HG03558 (cell line): Measurements from ENCODE around the gene GAS5.
"Not testable (repeated sequence)": the region's sequence is repeated elsewhere in the genome, so short reads cannot be mapped to it uniquely, and the experiment has no call there.

Experiments used
- ATAC-seq: cut with Tn5 transposase; IDR thresholded peaks from one replicate; pipeline ENCODE4 v1.9.1; 2021; ENCODE audit warnings: moderate number of reproducible peaks; ENCODE audit not compliant: unreplicated experiment; ENCODE audit errors: extremely low read depth

GAS5 gene

DNA sequence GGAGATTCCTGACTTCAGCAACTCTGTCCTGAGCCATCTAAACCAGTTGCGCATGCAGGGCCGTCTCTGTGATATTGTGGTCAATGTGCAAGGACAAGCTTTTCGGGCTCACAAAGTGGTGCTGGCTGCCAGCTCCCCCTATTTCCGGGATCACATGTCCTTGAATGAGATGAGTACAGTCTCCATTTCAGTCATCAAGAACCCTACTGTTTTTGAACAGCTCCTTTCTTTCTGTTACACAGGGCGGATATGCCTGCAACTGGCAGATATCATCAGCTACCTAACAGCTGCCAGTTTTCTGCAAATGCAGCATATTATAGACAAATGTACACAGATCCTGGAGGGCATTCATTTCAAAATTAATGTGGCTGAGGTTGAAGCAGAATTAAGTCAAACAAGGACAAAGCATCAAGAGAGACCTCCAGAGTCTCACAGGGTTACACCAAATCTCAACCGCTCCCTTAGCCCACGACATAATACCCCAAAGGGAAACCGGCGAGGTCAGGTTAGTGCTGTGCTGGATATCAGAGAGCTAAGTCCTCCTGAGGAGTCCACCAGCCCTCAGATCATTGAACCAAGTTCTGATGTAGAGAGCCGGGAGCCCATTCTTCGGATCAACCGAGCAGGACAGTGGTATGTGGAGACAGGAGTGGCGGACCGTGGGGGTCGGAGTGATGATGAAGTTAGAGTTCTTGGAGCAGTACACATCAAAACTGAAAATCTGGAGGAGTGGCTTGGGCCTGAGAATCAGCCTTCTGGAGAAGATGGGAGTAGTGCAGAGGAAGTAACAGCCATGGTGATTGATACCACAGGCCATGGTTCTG, 2.7 kb upstream of the GAS5 start:
- no peak for ATAC-seq

DNA sequence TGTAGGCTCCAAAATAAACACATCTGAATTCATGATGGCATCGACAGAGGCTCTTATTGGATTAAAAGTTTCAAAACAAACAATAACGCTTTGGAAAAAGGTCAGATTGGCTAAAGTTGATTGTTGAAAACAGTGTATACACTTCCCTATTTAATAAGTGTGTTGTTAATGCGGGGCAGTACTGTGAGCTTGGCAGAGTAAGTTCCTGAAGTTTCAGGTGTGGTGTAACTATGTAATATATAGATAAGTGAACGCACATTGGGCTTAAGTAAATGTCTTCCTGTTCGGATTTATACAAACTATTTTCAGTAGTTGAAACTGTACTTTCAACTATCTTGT, 1.2 kb upstream of the GAS5 start:
- ATAC-seq: no peak

DNA sequence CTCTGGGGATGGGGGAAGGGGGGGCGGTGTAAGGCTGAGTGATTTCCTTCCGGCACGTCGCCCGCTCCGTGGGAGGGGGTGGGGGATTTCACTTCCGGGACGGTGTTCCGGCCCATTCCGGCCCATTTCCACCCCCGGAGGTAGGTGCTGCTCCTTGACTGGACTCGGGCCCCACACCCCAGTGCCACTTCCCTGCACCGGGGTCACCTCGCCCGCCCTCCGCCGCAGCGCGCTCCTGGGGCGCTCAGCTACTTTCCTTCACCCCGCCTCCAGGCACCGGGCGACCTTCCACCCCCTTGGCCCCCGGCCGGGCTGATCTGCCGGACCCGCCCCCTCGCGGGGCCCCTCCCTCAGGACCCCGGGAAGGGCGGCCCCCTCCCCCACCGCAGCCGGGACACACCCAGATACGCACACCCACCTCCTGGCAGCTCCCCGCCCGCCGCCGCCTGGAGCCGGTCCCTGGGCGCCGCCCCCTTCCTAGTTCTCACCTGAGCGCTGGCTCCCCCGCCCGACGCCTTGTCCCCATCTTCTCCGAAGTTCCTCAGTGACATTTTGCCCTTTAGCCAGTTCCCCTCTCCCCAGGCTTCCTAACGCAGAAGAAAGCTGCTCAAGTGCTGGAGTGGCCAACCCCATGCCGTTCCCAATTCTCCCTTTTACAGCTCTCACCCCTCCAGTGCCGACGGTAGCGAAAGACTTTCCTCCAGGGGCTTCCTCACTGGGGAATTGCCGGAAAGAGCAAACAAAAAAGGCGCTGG, 654 bp upstream of the GAS5 start, which contains the start of gene ZBTB37:
TSS of gene ZBTB37 (plus strand) at position 115 of the 755 bp plus-strand sequence. CDS start 1,846 bp downstream, outside the sequence.
- peak; percentile 31 for ATAC-seq

DNA sequence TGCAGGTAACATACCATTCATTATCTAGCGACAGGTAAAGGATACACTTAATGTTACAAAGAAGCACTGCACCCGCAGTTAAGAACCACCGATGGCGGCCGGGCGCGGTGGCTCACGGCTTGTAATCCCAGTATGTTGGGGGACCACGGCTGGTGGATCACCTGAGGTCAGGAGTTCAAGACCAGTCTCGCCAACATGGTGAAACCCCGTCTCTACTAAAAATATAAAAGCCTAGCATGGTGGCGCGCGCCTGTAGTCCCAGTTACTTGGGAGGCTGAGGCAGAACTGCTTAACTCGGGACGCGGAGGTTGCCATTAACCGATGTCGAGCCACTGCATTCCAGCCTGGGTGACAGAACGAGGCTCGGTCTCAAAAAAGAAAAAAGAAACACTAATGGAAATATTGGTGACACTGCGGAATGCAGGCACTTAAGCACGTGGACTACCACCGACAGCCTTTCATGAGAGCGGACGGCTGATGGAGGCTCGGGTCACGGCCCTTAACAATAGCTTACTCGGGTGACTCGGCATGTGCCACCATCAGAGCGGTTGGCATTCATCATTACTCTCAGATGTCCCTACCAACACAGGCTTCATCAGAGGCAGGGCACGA, 542 bp downstream of the GAS5 start:
- ATAC-seq: no peak

DNA sequence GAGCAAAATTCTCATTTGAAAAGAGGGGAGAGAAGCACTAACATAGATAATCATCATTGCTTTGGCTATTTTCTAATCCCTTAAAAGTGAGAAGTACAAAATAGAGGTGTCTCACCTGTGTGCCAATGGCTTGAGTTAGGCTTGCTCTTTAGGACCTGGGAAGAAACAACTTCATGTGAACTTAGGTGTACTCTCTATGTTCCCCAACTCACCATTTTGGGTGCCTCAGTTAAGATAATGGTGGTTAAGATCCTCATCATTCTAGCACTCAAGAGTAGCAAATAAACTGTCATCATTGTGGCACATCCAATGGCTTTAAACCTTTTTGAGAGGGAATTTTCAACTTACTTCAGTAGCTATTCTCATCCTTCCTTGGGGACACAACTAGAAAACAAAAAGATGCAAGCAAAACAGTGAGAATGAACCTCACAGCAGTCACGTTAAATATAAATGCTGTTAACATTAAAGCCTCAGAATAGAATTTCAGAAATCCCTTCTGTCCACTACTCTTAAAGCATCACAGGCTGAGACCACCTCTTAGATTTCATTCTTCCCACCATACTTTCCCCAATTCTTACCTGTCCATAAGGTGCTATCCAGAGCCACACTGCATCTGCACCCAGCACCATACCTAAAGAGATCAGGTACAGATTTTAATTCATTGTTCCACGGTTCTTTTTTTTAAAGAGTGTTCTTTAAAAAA, 1.2 kb downstream of the GAS5 start:
- ATAC-seq: no peak

DNA sequence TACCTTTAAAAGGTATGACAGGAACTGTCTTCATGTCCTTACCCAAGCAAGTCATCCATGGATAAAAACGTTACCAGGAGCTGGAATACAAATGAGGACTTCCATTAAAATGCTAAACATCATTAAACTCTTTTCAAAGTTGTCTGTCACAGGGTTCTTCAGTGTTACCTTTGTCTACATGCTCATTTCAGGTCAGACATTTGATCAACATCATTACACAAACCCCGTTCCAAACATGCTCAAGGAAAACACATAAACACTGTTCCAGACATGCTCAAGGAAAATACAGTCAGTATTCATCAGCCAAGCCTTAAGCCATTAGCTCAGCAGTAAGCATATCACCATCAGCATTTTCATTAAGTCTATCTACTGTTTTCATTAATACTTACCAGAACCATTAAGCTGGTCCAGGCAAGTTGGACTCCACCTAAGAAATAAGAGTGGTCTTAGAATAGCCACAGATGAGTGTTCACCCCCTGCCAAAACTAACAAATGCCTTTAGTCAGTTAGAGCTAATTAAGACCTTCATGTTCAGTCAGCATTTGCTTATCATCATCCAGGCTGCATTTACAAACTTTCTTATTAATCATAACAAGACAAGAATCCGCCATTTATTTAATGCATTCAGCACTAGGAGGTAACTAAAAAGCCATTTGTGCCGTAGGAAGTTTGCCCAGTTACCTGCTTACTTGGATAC, 2.2 kb downstream of the GAS5 start:
- no peak for ATAC-seq

DNA sequence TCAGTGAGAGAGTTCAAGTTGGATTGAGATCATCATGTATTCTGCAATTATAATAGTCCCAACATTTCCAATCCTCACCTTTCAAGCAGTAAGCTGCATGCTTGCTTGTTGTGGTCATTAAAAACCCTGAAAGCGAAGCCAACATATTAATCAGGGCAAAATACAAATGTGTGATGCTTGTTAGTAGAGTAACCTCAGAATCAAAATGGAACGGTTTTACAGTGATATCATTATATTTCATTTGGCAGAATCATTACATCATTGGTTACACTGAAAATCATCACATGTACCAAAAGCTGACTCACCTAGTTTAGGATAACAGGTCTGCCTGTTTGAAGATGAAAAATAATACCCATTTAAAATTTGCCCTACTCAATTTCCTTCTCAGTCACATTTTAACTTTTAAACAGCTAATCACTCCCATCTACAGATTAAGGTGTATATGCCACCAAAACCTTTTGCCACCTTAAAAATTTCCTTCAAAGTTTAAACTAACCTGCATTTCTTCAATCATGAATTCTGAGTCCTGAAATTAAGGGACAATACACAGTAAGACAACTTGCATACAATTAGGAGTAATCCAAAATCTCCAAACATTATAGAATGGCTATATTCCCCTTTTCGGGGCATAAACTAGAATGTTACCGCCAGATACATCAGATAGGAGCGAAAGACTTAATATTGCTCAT, 3.5 kb downstream of the GAS5 start:
- no peak for ATAC-seq

DNA sequence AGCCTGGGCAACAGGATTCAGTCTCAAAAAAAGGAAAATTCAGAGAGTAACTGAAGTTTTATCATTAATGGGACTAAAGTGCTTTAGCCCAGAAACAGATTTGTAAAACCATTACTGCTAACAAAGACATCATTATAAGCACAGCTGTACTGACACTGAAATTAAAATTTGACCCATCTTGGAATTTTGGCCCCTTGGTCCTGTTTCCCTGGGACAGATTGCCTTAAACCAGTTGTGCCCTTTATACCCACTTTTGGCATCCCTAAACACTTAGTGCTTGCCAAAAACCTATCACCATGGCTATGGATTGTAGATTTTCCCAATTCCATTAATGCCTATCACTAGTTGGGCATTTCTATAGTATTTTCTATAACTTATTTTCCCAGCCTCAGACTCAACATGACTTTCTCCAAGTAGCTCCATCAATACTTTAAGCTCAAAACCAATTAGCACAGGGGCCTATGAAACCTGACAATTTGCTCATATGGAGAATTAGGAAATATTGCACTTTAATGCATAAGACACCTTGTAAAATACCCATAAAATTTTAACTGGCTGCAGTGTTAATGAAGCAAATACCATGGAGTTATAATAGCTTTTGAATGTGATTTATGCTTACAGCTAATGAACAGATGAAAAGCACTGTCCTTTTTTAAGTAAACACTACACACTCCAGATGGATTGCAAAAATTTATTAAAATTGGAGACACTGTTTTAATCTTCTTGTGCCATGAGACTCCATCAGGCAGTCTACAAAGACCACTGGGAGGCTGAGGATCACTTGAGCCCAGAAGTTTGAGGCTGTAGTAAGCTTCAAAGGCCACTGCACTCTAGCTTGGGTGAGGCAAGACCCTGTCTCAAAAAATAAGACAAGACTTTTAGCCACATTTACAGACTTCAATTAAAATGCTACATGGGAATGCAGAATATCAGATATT, 4.3 kb downstream of the GAS5 start:
- ATAC-seq: no peak

DNA sequence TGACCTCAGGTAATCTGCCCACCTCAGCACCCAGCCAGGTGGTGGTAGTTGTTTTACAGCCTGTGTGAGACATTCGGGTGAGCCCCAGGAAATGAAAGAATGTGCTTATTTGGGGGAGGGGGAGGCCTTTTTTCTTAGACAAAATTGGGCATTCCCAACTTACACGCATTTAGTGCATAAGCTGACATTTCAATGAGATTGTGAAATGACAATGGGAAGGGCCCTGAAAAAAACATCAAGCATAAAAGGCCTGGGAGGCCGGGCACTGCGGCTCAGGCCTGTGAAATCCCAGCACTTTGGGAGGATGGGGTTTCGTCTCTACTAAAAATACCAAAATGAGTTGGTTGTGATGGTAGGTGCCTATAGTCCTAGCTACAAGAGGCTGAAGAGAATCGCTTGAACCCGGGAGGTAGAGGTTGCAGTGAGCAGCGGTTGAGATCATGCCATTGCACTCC, 5.0 kb downstream of the GAS5 start:
- ATAC-seq: no peak

DNA sequence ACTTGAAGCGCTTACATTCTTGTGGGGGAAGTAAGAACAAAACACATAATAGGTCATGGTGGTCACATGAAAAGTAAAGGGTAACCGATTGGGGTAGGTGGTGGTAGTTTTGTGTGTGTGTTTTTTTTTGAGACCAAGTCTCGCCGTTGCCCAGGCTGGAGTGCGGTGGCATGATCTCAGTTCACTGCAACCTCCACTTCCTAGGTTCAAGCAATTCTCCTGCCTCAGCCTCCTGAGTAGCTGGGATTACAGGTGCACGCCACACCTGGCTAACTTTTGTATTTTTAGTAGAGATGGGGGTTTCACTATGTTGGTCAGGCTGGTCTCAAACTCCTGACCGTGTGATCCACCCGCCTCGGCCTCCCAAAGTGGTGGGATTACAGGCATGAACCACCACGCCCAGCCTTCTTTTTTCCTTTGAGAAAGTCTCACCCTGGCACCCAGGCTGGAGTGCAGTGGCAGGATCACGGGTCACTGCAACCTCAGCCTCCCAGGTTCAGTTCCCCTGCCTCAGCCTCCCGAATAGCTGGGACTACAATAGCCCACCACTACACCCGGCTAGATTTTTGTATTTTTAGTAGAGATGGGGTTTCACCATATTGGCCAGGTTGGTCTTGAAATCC, 5.5 kb downstream of the GAS5 start:
- not testable (repeated sequence) for ATAC-seq

DNA sequence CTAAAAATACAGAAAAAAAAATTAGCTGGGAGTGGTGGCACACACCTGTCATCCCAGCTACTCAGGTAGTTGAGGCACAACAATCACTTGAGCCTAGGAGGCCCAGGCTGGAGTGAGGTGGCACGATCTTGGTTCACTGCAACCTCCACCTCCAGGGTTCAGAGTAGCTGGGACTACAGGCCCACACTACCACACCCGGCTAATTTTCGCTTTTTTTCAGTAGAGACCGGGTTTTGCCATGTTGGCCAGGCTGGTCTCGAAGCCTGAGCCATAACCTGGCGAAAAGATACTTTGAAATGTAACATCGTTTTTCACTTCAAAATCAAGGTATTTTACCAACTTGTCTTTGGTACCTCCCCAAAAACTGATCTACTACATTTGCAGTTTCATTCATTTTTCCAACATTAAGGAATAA, 6.1 kb downstream of the GAS5 start:
- ATAC-seq: no peak

DNA sequence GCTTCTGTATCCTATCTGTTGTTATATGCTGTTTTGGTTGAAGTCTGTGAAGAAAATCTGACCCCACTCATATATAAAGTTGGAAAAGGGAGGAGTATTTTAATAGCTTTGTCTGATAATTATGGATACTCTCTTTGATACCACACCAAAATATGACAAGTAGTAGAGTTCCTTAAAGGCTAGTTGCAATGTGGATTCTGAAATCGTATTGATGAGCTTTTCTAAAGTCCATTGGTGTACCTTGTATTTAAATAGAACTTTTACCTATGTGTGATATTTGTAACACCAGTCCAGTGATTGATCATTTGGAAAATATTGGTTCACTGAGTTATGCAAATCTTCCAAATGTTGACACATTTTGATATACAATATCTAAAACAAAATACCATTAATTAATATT, 7.7 kb downstream of the GAS5 start:
- ATAC-seq: no peak

DNA sequence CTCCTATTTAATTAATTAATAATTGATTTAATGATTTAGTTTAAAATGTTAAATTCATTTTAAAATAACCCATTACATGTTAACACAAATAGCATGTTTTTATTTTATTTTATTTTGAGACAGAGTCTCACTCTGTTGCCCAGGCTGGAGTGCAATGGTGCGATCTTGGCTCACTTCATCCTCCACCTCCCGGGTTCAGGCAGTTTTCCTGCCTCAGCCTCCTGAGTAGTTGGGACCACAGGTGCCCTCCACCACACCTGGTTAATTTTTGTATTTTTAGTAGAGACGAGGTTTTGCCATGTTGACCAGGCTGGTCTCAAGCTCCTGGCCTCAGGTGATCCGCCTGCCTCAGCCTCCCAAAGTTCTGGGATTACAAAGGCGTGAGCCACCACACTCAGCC, 8.2 kb downstream of the GAS5 start:
- ATAC-seq: not testable (repeated sequence)

DNA sequence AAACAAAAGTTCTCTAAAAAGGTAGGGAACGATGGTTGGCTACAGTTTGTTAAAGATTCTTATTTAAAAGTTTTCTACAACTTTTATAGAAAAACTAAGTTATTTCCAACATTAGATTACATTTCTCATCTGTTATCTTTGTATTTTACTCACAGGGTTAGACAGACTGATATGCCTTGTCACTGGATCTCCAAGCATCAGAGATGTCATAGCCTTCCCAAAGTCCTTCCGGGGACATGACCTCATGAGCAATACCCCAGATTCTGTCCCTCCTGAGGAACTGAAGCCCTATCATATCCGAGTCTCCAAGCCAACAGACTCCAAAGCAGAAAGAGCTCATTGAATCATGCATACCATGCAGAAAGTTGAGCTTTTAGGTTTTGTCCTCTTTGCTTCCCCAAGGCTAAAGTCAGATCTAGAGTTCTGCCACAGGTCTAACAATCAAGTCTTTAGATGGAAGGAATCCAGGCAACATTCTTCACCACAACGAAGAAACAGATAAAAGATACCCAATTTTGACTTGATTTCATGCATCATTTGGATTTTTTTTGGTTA, 10.3 kb downstream of the GAS5 start:
- ATAC-seq: no peak

DNA sequence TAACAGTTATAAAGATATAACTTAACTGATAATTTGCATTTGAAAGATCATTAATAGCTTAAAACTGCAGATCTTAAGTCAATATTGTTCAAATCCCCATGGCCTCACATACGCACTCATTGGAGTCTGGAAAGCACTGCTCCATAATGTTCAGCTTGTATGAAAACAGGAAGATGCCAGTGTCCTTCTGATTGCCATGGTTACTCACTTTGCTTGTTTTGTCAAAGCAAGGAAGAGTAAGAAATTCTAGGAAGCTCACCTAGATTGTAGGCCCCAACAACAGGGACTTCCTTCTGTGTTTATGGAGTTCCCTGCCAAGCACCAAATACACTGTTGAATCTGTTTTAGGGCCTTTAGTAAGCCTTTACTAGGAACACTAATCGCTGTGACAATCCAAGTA, 10.9 kb downstream of the GAS5 start:
- ATAC-seq: no peak

DNA sequence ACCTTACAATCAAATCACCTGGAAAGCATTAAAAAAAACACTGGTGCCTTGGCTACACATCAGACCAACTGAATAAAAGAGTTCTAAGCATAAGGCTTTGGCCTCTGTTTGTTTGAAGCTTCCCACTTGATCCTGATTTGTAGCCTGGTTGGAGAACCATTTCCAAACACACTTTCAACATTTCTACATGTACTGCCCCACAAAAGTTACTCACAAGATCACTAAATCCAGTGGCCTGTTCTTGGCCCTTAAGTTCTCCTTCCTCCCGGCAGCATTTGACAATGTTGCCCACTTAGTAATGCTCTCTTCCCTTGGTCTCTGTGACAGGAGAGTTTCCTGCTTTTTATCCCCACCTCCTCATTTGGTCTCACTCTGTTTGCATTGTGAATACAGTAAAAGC, 11.8 kb downstream of the GAS5 start:
- ATAC-seq: no peak

DNA sequence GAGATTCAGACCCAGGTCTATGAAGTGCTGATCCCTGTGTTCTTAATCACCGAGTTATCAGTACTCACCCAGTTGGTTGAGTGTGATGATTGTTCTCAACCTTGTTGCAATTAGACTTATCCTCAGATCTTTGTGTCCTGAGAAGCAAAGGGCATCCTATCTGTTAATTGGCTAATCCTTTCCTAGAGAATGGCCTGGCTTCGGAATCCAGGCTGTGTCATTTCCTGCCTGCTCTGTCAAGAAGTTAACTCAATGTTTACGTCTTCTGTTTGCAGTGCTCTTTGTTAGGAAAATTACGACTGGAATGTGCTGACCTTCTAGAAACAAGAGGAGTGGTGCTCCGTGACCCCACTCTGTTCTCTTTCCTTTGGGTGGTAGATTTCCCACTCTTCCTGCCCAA, 14.7 kb downstream of the GAS5 start:
- ATAC-seq: no peak

DNA sequence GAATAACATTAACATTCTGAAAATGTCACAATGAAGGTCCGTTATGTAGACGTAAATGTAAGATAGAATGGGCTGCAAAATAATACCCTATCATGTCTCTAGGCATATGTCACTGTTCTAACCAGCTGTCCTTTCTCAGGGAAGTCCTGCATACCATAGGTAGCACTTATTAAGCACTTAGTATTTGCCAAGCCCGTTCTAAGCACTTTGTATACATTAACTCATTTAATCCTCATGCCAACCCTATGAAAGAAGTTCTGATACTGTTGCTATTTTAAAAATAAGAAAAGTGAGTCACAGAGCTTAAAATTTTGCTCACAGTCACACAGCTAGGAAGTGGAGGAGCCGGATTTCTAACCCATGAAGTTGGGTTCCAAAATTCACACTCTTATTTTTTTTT, 15.7 kb downstream of the GAS5 start:
- no peak for ATAC-seq
